ENCODE results near the gene ELK4. TPM values are rescaled to one million over a fixed set of nuclear protein-coding genes. Genes with fewer than 3 reads are reported as not detected.

Gene ELK4
- total and polyA plus RNA-seq, 8 donors, result 23.6 to 69.9 (median 26.9) TPM

- no peak for DNase-seq
- no peak overlapping the region for H3K4me3 ChIP-seq
- H3K36me3 ChIP-seq, result no peaks in the 10 kb centered on the region
- H3K27ac ChIP-seq, result peak overlapping the region in 1 of 2 donors; percentile 68
- ATAC-seq, result no peak
- peaks cover 0 to 30% of the 10 kb centered on the region in 2 donors for H3K4me1 ChIP-seq
- intact Hi-C loops (cut with DNase I), result loop anchor here in 1 of 2 donors (10.0 kb wide), 1 partner anchor 59 kb away; no protein-coding TSS in a partner anchor
- no peaks in the 10 kb centered on the region for H3K27me3 ChIP-seq
- no peak for TF ChIP-seq CTCF (IDR thresholded peaks at IDR 0.05)
- H3K9me3 ChIP-seq, result no peaks in the 10 kb centered on the region
These were observed 48.2 kb downstream of the ELK4 start for GRCh38 chr1:205583461-205584130.

- H3K36me3 ChIP-seq, result no peaks in the 10 kb centered on the region
- no peaks in the 10 kb centered on the region for H3K9me3 ChIP-seq
- ATAC-seq (peak; percentile 50), DNase-seq (peak in 1 of 4 donors; percentile 59)
- no peak for TF ChIP-seq CTCF (IDR thresholded peaks at IDR 0.05)
- no peak overlapping the region for H3K4me3 ChIP-seq
- peaks cover 0 to 21% of the 10 kb centered on the region in 2 donors for H3K4me1 ChIP-seq
- H3K27ac ChIP-seq, result peak overlapping the region in 1 of 2 donors; percentile 68
- intact Hi-C loops (cut with DNase I), result loop anchor here in 1 of 2 donors (10.0 kb wide), 1 partner anchor 58 kb away; no protein-coding TSS in a partner anchor
- no peaks in the 10 kb centered on the region for H3K27me3 ChIP-seq
These were observed 49.1 kb downstream of the ELK4 start for GRCh38 chr1:205582471-205583291.

GRCh38 chr1:205582046-205582445, 49.8 kb downstream of the ELK4 start:
- intact Hi-C loops (cut with DNase I), result loop anchor here in 1 of 2 donors (10.0 kb wide), 1 partner anchor 57 kb away; no protein-coding TSS in a partner anchor

GRCh38 chr1:205581321-205581980, 50.4 kb downstream of the ELK4 start:
- Histone ChIP-seq H3K9me3 (no peaks in the 10 kb centered on the region), H3K36me3 (no peaks in the 10 kb centered on the region), H3K27me3 (no peaks in the 10 kb centered on the region), H3K27ac (peak overlapping the region in 1 of 2 donors; percentile 68), H3K4me1 (peaks cover 0 to 17% of the 10 kb centered on the region in 2 donors), H3K4me3 (no peak overlapping the region)
- DNase-seq, result no peak
- TF ChIP-seq CTCF (IDR thresholded peaks at IDR 0.05), result no peak
- intact Hi-C loops (cut with DNase I), result loop anchor here in 1 of 2 donors (10.0 kb wide), 1 partner anchor 57 kb away; no protein-coding TSS in a partner anchor
- ATAC-seq, result no peak

More at GRCh38 chr1:205582046-205582445, 49.8 kb downstream of the ELK4 start:
- no peaks in the 10 kb centered on the region for H3K9me3 ChIP-seq
- ATAC-seq (no peak), DNase-seq (peak in 1 of 4 donors; percentile 26)
- H3K4me1 ChIP-seq, result peaks cover 0 to 17% of the 10 kb centered on the region in 2 donors
- H3K36me3 ChIP-seq, result no peaks in the 10 kb centered on the region
- H3K27me3 ChIP-seq, result no peaks in the 10 kb centered on the region
- H3K27ac ChIP-seq, result peak overlapping the region in 1 of 2 donors; percentile 68
- no peak for TF ChIP-seq CTCF (IDR thresholded peaks at IDR 0.05)
- H3K4me3 ChIP-seq, result no peak overlapping the region

Measured in left lung (tissue), 10 donors.